GM21576 (cell line): ENCODE measurements around the gene FBXW5.

Experiments used
- ATAC-seq: cut with Tn5 transposase; IDR thresholded peaks from one replicate; pipeline ENCODE4 v1.9.1; 2021; ENCODE audit warnings: mild to moderate bottlenecking, moderate library complexity; ENCODE audit not compliant: unreplicated experiment

Gene FBXW5

DNA sequence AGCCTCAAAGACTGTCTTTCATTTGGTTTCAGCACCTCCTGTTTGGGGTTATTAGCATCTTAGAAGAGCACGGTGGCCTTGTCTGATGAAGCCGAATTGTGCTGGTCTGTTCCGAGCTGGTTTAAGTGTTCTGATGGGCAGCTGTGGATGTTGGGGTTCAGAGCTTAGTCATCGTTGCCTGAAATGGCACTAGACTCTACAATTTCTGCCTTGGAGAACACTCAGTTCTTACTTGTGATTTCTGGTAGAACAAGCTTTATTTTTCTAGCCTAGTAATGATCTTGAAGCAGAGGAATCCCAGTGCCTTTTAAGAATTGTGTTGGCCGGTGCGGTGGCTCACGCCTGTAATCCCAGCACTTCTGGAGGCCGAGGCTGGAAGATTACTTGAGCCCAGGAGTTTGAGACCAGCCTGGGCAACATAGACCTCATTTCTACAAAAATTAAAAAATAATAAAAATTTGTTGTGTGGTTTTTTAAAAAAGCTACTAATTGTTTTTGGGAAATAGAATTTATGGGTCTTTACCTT, 7.8 kb downstream of the FBXW5 start:
- ATAC-seq, result no peak

DNA sequence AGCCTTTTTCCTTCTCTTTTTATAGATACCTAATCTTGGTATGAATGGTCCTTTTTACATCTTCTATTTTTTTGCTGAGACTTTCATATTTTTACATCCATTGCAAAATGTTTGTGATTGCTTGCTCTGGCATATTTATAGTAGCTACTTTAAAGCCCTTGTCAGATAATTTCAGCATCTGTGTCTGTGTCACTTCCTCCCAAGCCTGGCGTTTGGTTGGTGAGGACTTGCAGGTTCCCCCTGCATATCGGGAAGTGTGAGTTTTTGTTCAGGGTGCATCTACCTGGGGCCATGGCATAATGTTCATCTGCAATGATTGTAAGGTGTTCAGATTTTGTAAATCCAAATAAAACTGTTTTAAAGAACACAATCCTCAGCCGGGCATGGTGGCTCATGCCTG, 8.9 kb downstream of the FBXW5 start:
- no peak for ATAC-seq

DNA sequence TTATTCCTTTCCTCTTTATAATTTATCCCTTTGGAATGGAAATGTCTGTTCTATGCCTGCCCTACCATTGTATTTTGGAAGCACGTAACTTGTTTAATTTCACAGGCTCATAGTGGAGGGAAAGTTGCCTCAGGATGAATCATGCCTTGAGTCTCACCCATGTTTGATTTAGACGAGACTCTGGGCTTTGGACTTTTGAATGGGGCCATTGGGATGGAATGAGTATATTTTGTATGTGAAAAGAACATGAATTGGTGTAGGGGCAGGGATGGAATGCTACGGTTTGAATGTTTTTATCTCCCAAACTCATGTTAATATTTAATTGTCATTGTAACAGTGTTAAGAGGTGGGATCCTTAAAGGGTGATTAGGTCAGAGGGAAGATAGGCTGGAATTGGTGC, 10.3 kb downstream of the FBXW5 start:
- no peak for ATAC-seq

DNA sequence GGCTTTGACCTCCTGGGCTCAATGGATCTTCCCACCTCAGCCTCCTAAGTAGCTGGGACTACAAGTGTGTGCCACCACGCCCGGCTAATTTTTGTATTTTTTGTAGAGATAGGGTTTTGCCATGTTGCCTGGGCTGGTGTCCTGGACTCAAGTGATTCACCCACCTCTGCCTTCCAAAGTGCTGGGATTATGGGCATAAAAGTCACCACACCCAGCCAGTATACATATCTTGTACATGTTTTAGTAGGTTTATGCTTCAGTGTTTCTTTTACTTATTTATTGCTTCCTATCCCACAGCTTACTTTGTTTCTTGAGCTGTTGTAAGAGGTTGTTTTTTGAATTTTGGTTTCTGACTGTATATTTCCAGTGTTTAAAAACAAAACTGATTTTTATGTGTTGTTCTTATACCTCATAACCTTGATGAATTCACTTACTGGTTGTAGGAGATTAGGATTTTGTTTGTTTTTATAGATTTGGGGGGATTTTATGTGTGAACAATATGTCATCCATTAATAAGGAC, 12.9 kb downstream of the FBXW5 start:
- no peak for ATAC-seq

DNA sequence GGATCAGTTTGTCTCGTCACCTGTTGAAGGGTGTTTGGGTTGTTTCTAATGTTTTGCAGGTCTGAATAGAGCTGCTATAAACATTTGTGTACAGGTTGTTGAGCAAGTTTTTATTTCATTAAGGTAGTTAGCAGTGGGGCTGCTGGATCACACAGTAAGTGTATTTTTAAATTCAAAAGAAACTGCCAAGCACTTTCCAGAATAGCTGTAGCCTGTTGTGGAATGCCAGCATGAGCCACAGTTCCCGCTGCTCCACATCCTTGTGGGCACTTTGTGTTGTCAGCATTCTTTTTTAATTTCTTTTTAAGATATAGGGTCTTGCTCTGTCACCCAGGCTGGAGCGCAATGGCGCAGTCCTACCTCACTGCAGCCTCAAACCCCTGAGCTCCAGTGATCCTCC, 14.5 kb downstream of the FBXW5 start:
- no peak for ATAC-seq

DNA sequence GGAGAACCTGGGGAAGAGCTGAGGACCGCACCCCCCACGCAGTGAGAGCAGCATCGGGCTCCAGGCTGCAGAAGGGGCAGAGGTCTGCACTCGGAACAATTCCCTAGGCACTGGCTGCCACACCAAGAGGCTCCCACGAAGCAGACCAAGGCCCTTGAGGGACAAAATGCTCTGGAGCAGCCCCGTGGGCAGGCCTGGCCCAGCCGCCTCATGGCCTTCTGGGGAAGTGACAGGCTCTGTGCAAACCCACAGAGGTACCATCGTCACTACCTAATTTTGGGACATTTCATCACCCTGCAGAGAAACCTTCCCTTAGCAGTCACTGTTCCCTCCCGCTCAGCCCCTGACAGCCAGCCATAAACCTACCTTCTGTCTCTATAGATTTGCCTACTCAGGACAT, 15.9 kb downstream of the FBXW5 start:
- ATAC-seq, result no peak

DNA sequence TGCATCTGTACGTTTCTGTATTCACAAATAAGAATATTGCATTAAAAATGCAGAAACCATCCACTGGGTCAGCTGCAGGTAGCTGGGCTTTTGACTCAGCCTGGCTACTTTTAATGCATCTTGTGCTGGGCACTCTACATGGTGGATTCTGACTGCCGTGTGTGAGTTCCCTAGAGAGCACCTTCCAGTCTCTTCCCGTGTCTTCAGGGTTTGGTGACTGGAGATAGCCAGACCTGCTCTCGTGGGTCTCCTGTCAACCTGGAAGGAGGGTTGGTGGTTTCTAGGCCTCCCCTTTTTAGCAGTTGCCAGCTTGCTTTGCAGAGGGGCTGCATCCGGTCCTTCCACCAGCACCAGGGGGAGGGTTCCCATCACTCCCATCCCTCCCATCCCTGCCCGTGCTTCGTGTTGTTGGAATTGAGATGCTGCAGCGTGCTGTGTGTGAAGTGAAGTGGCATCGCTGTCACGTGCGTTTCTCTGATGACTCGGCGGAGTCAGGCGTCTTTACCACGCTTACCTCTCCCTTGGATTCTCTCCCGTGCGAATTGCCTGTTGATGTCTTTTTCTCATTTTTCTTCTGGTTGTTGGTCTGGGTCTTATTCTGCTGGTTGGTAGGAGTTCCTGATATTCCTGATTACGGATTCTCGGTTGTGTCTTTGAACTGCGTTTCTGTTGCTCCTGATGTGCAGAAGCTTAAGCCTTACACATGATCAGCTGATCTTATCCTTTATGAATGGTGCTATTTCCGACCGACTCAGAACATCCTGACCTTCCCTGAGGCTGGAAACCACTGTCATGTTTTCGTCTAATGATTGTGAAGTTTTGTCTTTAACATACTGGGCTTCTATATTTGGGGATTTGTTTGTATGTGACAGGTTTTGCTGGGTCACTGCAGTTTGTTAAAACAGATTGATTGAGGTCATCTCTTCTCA, 16.9 kb downstream of the FBXW5 start:
- ATAC-seq, result no peak

DNA sequence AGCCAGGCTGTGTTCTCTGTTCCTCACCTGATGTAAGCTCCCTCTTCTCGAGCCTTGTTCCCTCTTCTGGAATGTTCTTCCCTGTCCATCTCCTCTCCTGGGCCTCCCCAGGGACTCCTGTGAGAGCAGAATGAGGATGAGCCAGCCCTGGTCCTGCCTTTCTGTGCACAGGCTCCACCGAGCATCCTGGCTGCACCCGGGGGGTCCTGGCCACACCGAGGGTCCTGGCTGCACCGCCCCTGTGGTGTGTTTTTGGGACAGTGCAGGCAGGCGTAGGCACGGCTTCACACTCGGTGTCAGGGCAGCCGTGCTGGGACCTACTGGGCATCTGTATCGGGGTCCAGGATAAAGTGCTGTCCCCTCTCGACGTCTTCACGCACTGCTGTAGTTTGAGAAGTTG, 17.8 kb downstream of the FBXW5 start:
- ATAC-seq, result no peak

DNA sequence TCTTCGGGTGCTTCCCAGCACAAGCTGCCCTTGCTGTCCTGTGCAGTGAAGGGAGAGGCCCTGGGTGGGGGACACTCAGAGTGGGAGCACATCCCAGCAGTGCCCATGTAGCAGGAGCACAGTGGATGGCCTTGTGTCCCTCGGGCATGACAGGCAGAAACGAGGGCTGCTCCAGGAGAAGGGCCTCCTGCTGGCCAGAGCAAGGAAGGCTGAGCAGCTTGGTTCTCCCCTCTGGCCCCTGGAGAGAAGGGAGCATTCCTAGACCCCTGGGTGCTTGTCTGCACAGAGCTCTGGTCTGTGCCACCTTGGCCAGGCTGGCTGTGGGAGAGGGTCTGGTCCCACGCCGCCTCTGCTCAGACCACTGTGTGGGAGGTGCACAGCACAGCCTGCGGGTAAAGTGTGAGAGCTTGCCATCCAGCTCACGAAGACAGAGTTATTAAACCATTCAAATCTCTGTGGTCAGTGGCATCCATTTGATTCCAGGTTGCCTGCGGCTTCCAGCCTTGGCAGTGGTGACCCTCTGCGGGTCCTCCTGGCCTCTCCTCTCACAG, 18.3 kb downstream of the FBXW5 start:
- no peak for ATAC-seq

DNA sequence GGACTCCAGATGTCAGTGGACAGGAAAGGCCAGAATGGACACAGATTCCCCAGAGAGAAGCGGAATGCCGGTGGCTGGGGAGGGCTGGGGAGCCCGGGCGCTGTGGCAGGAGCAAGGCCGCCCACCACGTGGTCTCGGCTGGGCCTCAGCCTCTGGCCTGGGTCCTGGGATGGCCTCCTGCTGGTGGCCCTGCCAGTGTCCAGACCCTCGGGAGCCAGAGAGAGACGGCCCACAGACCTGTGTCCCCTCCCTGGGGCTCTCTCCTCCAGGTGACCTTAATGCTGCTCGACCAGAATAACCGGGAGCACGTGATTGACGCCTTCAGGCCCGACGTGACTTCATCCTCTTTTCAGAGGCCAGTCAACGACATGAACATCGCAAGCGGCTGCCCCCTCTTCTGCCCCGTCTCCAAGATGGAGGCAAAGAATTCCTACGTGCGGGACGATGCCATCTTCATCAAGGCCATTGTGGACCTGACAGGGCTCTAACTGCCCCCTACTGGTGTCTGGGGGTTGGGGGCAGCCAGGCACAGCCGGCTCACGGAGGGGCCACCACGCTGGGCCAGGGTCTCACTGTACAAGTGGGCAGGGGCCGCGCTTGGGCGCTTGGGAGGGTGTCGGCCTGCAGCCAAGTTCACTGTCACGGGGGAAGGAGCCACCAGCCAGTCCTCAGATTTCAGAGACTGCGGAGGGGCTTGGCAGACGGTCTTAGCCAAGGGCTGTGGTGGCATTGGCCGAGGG, 19.0 kb downstream of the FBXW5 start:
- no peak for ATAC-seq

DNA sequence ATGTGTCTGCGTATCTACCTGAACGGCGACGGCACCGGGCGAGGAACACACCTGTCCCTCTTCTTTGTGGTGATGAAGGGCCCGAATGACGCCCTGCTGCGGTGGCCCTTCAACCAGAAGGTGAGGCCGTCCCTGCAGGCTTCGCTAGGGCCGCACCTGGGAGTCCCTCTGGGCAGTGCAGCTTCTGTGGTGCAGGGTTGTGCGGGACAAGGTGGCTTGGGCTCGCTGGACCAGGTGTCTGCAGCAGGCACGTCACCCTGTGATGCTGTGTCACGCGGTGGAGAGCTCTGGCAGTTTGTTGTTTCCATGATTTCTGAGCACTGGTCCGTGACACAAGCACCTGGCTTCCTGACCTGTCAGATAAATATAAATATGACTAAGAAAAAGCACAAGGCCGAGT, 20.7 kb downstream of the FBXW5 start:
- ATAC-seq, result no peak

DNA sequence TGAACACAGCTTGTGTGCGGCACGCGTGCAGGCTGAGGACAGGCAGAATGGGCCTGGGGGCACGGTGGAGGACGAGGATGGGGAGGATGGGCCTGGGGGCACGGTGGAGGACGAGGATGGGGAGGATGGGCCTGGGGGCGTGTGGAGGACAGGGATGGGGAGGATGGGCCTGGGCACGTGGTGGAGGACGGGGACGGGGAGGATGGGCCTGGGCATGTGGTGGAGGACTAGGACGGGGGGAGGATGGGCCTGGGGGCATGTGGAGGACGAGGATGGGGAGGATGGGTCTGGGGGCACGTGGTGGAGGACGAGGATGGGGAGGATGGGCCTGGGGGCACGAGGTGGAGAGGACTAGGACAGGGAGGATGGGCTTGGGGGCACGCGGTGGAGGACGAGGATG, 22.0 kb downstream of the FBXW5 start:
- ATAC-seq, result no peak

DNA sequence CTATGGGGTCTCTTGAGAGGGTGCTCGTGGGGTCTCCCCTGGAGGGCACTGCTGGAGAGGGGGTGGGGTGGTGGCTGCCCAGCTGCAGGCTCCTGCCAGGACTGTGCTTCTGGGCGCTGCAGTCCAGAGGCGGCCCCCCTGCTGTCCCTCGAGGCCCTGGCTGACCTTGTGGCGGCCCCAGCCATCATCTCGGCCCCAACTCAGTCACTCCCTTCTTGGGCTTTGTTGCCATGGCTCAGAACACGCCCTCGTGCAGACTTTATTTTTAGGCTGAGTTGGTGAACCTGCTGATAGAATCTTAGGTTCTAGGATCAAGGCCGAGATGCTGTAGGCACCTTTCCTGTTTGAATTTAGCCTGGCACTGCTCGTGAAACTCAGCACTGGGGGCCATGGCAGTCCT, 22.8 kb downstream of the FBXW5 start:
- ATAC-seq, result no peak

DNA sequence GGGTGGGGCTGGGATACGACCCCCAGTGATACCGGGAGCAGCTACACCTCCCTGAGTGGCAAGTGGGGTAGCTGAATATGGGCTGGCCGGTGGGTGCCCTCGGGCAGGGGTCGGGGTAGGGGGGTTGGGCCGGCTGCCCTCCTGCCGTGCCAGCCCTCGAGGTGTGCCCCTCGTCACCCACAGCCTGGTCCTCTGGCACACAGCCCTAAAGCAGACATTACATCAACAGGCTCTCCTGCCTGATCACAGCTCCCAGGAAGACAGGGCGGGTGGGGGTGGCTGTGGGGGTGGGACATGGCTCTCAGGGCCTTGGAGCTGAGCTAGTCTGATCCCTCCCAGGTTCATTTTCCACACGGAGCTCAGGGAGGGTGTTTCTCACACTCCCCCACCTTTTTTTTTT, 23.2 kb downstream of the FBXW5 start:
- no peak for ATAC-seq

DNA sequence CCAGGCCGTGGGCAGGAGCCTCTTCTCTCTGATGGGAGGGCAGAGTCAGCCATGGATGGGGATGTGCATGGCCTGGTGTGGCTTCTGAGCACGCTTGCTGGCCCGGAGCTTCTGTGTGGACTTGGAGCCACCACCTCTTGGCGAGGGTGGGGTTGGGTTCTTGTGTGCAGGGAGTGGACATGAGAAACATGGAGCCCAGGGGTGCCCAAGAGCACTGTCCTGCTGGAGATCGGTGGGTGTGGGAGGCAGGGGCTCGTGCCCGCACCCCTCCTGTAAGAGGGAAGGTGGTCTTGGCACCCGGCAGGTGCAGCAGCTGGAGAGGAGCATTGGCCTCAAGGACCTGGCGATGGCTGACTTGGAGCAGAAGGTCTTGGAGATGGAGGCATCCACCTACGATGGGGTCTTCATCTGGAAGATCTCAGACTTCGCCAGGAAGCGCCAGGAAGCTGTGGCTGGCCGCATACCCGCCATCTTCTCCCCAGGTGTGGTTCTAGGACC, 23.8 kb downstream of the FBXW5 start:
- no peak for ATAC-seq

DNA sequence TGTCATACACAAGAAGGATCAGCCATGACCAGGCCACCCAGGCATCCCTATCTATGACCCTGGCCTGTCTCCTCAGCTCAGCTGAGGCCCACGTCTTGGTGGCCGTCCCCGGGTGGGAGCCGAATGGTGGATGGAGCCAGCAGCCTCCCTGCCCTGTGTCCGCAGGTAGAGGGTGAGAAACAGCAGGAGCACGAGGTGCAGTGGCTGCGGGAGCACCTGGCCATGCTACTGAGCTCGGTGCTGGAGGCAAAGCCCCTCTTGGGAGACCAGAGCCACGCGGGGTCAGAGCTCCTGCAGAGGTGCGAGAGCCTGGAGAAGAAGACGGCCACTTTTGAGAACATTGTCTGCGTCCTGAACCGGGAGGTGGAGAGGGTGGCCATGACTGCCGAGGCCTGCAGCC, 24.5 kb downstream of the FBXW5 start:
- ATAC-seq, result no peak

DNA sequence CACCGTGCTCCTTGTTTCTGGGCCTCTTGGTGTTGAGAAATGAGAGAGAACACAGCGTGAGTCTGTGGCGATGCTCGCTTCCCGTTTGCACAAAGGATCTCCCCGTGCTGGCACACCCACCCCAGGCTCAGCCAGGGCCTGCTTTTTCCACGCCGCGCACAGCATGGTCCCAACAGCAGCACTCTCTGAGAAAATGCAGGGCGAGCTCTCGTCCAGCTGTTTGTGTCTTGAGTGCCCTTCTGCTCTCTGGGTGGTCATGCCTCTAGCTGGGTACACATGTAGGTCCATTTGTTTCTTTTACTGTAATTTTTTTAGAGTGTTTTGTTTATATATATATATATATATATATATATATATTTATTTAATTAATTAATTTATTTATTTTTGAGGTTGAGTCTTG, 26.6 kb downstream of the FBXW5 start:
- ATAC-seq, result no peak

DNA sequence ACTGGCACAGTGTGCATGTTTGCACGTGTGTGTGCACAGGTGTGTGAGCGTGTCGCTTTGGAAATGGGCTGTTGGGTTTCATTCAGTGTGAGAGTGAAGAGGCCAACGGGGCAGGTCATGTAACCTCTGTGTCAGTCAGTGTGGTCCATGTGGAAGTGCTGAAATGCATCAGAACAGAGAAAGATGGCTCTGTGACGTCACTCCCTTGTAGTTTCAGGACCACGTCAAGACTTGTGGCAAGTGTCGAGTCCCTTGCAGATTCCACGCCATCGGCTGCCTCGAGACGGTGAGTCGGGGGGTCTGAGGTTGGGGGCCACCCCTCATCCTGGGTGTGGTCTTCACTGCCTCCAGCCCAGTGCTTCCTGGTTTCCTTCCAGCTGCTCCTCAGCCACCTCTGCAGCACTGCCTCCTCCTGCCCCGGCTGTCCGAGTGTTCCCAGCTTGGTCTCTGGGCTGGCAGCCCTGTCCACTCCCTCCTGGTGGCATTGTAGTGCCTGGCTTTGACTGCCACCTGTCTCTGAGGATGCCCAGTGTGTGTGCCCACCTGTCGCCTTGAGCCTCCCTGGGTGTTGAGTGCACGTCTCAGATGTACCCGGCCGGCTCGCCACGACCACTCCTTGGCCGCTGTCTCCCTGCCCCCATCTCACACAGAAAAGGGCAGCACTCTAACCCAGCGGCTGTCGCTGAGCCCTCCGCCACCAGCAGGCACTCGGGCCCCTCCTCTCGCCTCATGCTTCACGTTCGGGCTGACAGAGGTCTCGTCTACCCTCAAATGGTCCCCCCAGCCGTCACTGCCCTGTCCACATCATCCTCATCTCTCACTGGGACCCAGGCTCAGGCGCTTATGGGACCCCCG, 28.0 kb downstream of the FBXW5 start:
- no peak for ATAC-seq

DNA sequence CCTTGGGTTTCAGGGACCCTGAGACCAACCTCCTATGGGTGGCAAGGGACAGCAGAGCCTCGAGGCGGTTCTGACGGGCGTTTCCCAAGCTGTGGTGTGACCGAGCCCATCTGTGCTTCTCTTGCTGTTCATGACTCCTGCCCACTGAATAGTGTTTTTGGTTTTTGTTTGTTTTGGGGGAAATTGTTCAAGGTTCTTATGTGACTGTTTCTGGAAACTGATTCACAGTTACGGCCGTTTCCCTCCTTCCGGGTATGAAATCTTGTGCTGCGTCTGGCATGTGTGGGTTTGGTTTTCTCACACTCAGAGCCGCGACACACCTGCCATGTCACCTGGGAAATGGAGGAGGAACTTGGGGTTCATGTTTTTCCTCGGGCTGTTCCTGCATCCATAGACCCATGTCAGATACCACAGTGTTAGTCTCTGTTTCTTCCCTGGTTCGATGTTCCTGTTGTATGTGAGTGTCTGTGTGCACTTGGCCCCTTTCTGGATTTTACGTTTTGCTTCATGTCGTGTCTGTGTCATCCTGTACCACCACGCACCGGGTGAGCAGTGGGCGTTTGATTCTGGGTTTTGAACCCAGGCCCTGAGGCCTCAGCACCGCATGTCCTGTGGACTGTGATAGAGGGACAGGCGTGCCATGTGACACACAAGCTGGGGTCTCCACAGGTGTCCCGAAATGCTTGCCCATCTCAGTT, 28.8 kb downstream of the FBXW5 start:
- ATAC-seq, result no peak
